Neural cell (in vitro differentiated cells): Measurements from ENCODE around the gene TYRO3. TPM values are rescaled to one million over a fixed set of nuclear protein-coding genes. Genes with fewer than 3 reads are reported as not detected.

Experiments used
- H2AFZ ChIP-seq: fragments of 200-600, 300-800 bp; sonication (generic), shearing (Covaris generic); 2 replicates; pipeline ENCODE4 v1.6.0; 2014; ENCODE audit warnings: low read depth, mild to moderate bottlenecking, antibody characterized with exemption, low read length, moderate library complexity
- H3F3A ChIP-seq: fragments of 200-600 bp; shearing (Covaris generic); 2 replicates; pipeline ENCODE4 v1.6.1; 2016; ENCODE audit warnings: mild to moderate bottlenecking, moderate library complexity, mixed read lengths, antibody characterized with exemption, low read length; ENCODE audit not compliant: insufficient read depth, poor library complexity, severe bottlenecking
- H3K27ac ChIP-seq: fragments of 200-600, 300-800 bp; sonication (generic), shearing (Covaris generic); 2 replicates; pipeline ENCODE4 v1.5.1; 2014; ENCODE audit warnings: mild to moderate bottlenecking, low read length, moderate library complexity
- H3K27me3 ChIP-seq: fragments of 300-800, 200-600 bp; sonication (generic), shearing (Covaris generic); 2 replicates; pipeline ENCODE4 v1.6.0; 2014; ENCODE audit warnings: mild to moderate bottlenecking, low read depth, low read length, moderate library complexity; ENCODE audit not compliant: insufficient read depth
- H3K36me3 ChIP-seq: fragments of 300-800, 200-600 bp; sonication (generic), shearing (Covaris generic); 2 replicates; pipeline ENCODE4 v1.5.1; 2014; ENCODE audit warnings: mild to moderate bottlenecking, antibody characterized with exemption, low read length, moderate library complexity; ENCODE audit not compliant: insufficient read depth
- H3K4me2 ChIP-seq: fragments of 300-800, 200-600 bp; sonication (generic), shearing (Covaris generic); 2 replicates; pipeline ENCODE4 v1.6.0; 2014; ENCODE audit warnings: mild to moderate bottlenecking, low read length
- H3K4me3 ChIP-seq: fragments of 300-800, 200-600 bp; sonication (generic), shearing (Covaris generic); 2 replicates; pipeline ENCODE4 v1.5.1; 2014; ENCODE audit warnings: mild to moderate bottlenecking, low read length, moderate library complexity
- H3K79me2 ChIP-seq: fragments of 200-600 bp; shearing (Covaris generic); replicated peaks from 2 replicates; pipeline ENCODE4 v1.6.0; 2014; ENCODE audit warnings: mild to moderate bottlenecking, low read length, moderate library complexity; ENCODE audit not compliant: insufficient read depth
- H3K9ac ChIP-seq: fragments of 300-800, 200-600 bp; sonication (generic), shearing (Covaris generic); 2 replicates; pipeline ENCODE4 v1.6.1; 2016; ENCODE audit warnings: mild to moderate bottlenecking, low read length, mixed read lengths
- H3K9me2 ChIP-seq: fragments of 200-600 bp; shearing (Covaris generic); 2 replicates; pipeline ENCODE4 v1.6.1; 2016; ENCODE audit warnings: mild to moderate bottlenecking, low read length, mixed read lengths; ENCODE audit not compliant: insufficient read depth
- H3K9me3 ChIP-seq: fragments of 200-600, 300-800 bp; sonication (generic), shearing (Covaris generic); 2 replicates; pipeline ENCODE4 v1.6.1; 2016; ENCODE audit warnings: mild to moderate bottlenecking, mixed run types, low read length, moderate library complexity, mixed read lengths
- H4K20me1 ChIP-seq: fragments of 200-600 bp; shearing (Covaris generic); 2 replicates; pipeline ENCODE4 v1.6.1; 2016; ENCODE audit warnings: mild to moderate bottlenecking, mixed run types; ENCODE audit not compliant: insufficient read depth
- CTCF ChIP-seq: fragments of 450-650 bp; IDR thresholded peaks from 2 replicates; pipeline ENCODE4 v1.5.1; 2014; ENCODE audit warnings: antibody characterized with exemption, mild to moderate bottlenecking, moderate library complexity; ENCODE audit not compliant: poor library complexity, severe bottlenecking
- EP300 ChIP-seq: fragments of 450-650 bp; conservative IDR thresholded peaks from 2 replicates; pipeline ENCODE4 v1.6.1; 2014; ENCODE audit warnings: antibody characterized with exemption, mild to moderate bottlenecking, moderate library complexity; ENCODE audit not compliant: poor library complexity, severe bottlenecking
- EZH2 ChIP-seq: fragments of 200-600, 300-800 bp; shearing (Covaris generic), sonication (generic); IDR thresholded peaks from 2 replicates; pipeline ENCODE4 v1.6.1; 2014; ENCODE audit warnings: antibody characterized with exemption, low read length, borderline replicate concordance, mild to moderate bottlenecking; ENCODE audit not compliant: insufficient read depth, poor library complexity, severe bottlenecking
- MXI1 ChIP-seq: fragments of 450-650 bp; conservative IDR thresholded peaks from 2 replicates; pipeline ENCODE4 v1.6.1; 2014; ENCODE audit warnings: antibody characterized with exemption, mild to moderate bottlenecking; ENCODE audit not compliant: poor library complexity, severe bottlenecking
- POLR2AphosphoS5 ChIP-seq: IDR thresholded peaks from 2 replicates; pipeline ENCODE4 v1.6.1; 2012
- RAD21 ChIP-seq: fragments of 450-650 bp; conservative IDR thresholded peaks from 2 replicates; pipeline ENCODE4 v1.6.1; 2014; ENCODE audit warnings: antibody characterized with exemption, mild to moderate bottlenecking, moderate library complexity
- REST ChIP-seq: IDR thresholded peaks from 2 replicates; pipeline ENCODE4 v1.6.1; 2012; ENCODE audit warnings: borderline replicate concordance
- SMC3 ChIP-seq: fragments of 450-650 bp; conservative IDR thresholded peaks from 2 replicates; pipeline ENCODE4 v1.6.1; 2014; ENCODE audit warnings: antibody characterized with exemption, mild to moderate bottlenecking, moderate library complexity; ENCODE audit not compliant: poor library complexity
- TAF1 ChIP-seq: IDR thresholded peaks from 2 replicates; pipeline ENCODE4 v1.6.1; 2012; ENCODE audit warnings: low read depth
- polyA plus RNA-seq: library from polyadenylated mRNA; depleted of rRNA; stranded (reverse); fragments of >200 nt; gene quantifications from 2 replicates; pipeline ENCODE4 v1.2.3, GENCODE V29; 2014

Gene TYRO3
- polyA plus RNA-seq, 1 donor from 2014 or later = 12.1 TPM

GRCh38 chr15:41511331-41511898 lies 47.6 kb upstream of the TYRO3 start:
- no peak overlapping the region for H2AFZ ChIP-seq
- no peak for TF ChIP-seq REST
- TF ChIP-seq TAF1 = no peak
- no peak for TF ChIP-seq EP300
- TF ChIP-seq CTCF = no peak
- no peak for TF ChIP-seq EZH2
- no peak for TF ChIP-seq RAD21
- no peak for TF ChIP-seq MXI1
- TF ChIP-seq POLR2AphosphoS5 = no peak
- TF ChIP-seq SMC3 = no peak
- H4K20me1 ChIP-seq = no peaks in the 10 kb centered on the region
- peak overlapping the region; percentile 52 for H3K4me3 ChIP-seq
- no peaks in the 10 kb centered on the region for H3K36me3 ChIP-seq
- no peaks in the 10 kb centered on the region for H3K9me2 ChIP-seq
- H3K79me2 ChIP-seq = no peaks in the 10 kb centered on the region
- H3F3A ChIP-seq = no peaks in the 10 kb centered on the region
- H3K9ac ChIP-seq = no peak overlapping the region
- no peaks in the 10 kb centered on the region for H3K9me3 ChIP-seq
- peaks cover 71% of the 10 kb centered on the region for H3K27me3 ChIP-seq
- no peak overlapping the region for H3K27ac ChIP-seq
- H3K4me2 ChIP-seq = no peak overlapping the region

- Histone ChIP-seq H4K20me1 (no peaks in the 10 kb centered on the region), H3K9ac (no peak overlapping the region), H3F3A (no peaks in the 10 kb centered on the region), H3K36me3 (no peaks in the 10 kb centered on the region), H3K4me3 (peak overlapping the region; percentile 52), H3K79me2 (no peaks in the 10 kb centered on the region), H3K9me2 (no peaks in the 10 kb centered on the region), H3K9me3 (no peaks in the 10 kb centered on the region), H3K4me2 (no peak overlapping the region), H2AFZ (no peak overlapping the region), H3K27ac (no peak overlapping the region), H3K27me3 (peaks cover 69% of the 10 kb centered on the region)
- peak; percentile 78 for TF ChIP-seq EZH2
- TF ChIP-seq SMC3 = no peak
These were observed 47.1 kb upstream of the TYRO3 start for GRCh38 chr15:41511899-41512369.
